Upper lobe of right lung (tissue), 1 donor: ENCODE data around the gene FUT8. TPM values are rescaled to one million over a fixed set of nuclear protein-coding genes. Genes with fewer than 3 reads are reported as not detected.

Experiments used
- ATAC-seq: fragments of 200-7000 bp; cut with Tn5 transposase; one replicate; pipeline ENCODE4 v1.9.1; 2020; ENCODE audit warnings: mild to moderate bottlenecking, moderate library complexity
- DNase-seq: peaks from one replicate; pipeline ENCODE4 v3.0.0-alpha.2; 2020
- H3K27ac ChIP-seq: fragments of 200-600 bp; one replicate; pipeline ENCODE4 v1.8.0; 2022
- H3K27me3 ChIP-seq: fragments of 200-600 bp; one replicate; pipeline ENCODE4 v1.8.0; 2022; ENCODE audit warnings: mild to moderate bottlenecking
- H3K36me3 ChIP-seq: fragments of 200-600 bp; one replicate; pipeline ENCODE4 v1.8.0; 2022
- H3K4me1 ChIP-seq: fragments of 200-600 bp; one replicate; pipeline ENCODE4 v1.8.0; 2022
- H3K4me3 ChIP-seq: fragments of 200-600 bp; one replicate; pipeline ENCODE4 v1.8.0; 2022; ENCODE audit warnings: mild to moderate bottlenecking
- H3K9me3 ChIP-seq: fragments of 200-600 bp; one replicate; pipeline ENCODE4 v1.8.0; 2022
- CTCF ChIP-seq: fragments of 200-600 bp; IDR thresholded peaks from one replicate; pipeline ENCODE4 v1.8.0; 2022; ENCODE audit warnings: antibody characterized with exemption
- intact Hi-C: fragments of 100-400 bp; cut with DNase I; formaldehyde crosslinking; loops from one replicate; pipeline ENCODE4 v1.11.0; 2022
- total RNA-seq: library from RNA; stranded (reverse); fragmentation: NEBNext Ultra II Directional; extraction: Animal tissue kit (Norgen Biotek cat#: 25700); gene quantifications from one replicate; pipeline ENCODE4 v1.2.1, GENCODE V29; 2021
- donor health status: DM: no; HTN: yes; CAD: no; lungs with severe emphysema.

Gene FUT8
- total RNA-seq, 1 donor from 2014 or later: 31.8 TPM

DNA sequence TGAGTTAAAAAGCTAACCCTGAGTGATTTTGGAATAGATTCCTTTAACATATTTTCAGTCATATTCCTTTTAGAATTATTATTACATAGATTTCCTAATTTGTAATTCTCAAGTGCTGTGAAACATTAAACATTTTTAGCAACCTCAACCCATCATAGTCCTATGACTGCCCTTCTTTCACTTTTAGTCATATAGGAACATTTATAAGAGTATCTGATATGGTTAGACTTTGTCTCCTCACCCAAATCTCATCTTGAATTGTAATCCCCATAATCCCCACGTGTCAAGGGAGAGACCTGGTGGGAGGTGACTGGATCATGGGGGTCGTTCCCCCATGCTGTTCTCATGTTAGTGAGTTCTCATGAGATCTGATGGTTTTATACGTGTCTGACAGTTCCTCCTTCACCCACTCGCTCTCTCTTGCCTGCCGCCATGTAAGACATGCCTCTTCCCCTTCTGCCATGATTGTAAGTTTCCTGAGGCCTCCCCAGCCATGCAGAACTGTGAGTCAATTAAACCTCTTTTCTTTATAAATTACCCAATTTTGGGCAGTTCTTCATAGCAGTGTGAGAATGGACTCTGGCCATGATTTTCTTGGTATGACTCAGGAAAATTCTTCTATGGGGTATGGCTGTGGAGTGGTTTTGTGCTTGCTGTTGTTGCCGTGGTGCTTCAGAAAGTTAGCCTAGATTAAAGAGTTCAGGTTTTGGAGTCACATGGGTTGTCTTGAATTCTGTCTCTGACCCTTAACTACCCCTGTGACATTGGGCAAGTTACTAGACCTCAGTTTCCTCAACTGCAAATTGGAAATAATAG lies 83.9 kb downstream of the FUT8 start:
- H3K9me3 ChIP-seq: no peaks in the 10 kb centered on the region
- intact Hi-C loops: no loop called here
- no peaks in the 10 kb centered on the region for H3K4me1 ChIP-seq
- no peaks in the 10 kb centered on the region for H3K36me3 ChIP-seq
- DNase-seq: no peak
- no peaks in the 10 kb centered on the region for H3K27me3 ChIP-seq
- no peak overlapping the region for H3K27ac ChIP-seq
- no peak for TF ChIP-seq CTCF
- H3K4me3 ChIP-seq: no peak overlapping the region
- no peak for ATAC-seq

GRCh38 chr14:65499138-65499537 lies 86.6 kb downstream of the FUT8 start:
- H3K27ac ChIP-seq: no peak overlapping the region
- H3K27me3 ChIP-seq: no peaks in the 10 kb centered on the region
- ATAC-seq (no peak), DNase-seq (no peak)
- no peaks in the 10 kb centered on the region for H3K36me3 ChIP-seq
- H3K4me3 ChIP-seq: no peak overlapping the region
- intact Hi-C loops: no loop called here
- no peaks in the 10 kb centered on the region for H3K4me1 ChIP-seq
- no peak for TF ChIP-seq CTCF
- no peaks in the 10 kb centered on the region for H3K9me3 ChIP-seq

- intact Hi-C loops: no loop called here
- TF ChIP-seq CTCF: no peak
- H3K4me1 ChIP-seq: no peaks in the 10 kb centered on the region
- H3K27ac ChIP-seq: no peak overlapping the region
- no peaks in the 10 kb centered on the region for H3K9me3 ChIP-seq
- no peaks in the 10 kb centered on the region for H3K36me3 ChIP-seq
- no peak overlapping the region for H3K4me3 ChIP-seq
- ATAC-seq: no peak
- H3K27me3 ChIP-seq: no peaks in the 10 kb centered on the region
- DNase-seq: no peak
Observed at GRCh38 chr14:65500075-65500474, 87.5 kb downstream of the FUT8 start.

- H3K27me3 ChIP-seq: no peaks in the 10 kb centered on the region
- no peak overlapping the region for H3K27ac ChIP-seq
- TF ChIP-seq CTCF: no peak
- no peak for ATAC-seq
- no peaks in the 10 kb centered on the region for H3K36me3 ChIP-seq
- intact Hi-C loops: no loop called here
- H3K4me1 ChIP-seq: no peaks in the 10 kb centered on the region
- H3K9me3 ChIP-seq: no peaks in the 10 kb centered on the region
- H3K4me3 ChIP-seq: no peak overlapping the region
- no peak for DNase-seq
Observed at GRCh38 chr14:65501328-65501727, 88.8 kb downstream of the FUT8 start.

- no peak for DNase-seq
- ATAC-seq: no peak
- H3K9me3 ChIP-seq: no peaks in the 10 kb centered on the region
- no peaks in the 10 kb centered on the region for H3K4me1 ChIP-seq
- no peak overlapping the region for H3K27ac ChIP-seq
- H3K4me3 ChIP-seq: no peak overlapping the region
- TF ChIP-seq CTCF: no peak
- intact Hi-C loops: no loop called here
- H3K36me3 ChIP-seq: no peaks in the 10 kb centered on the region
- H3K27me3 ChIP-seq: no peaks in the 10 kb centered on the region
Observed at GRCh38 chr14:65502676-65503124, 90.2 kb downstream of the FUT8 start.
